DOHH2 (cell line): ENCODE data around the gene ACTR1B.
"Not testable (repeated sequence)": the region's sequence is repeated elsewhere in the genome, so short reads cannot be mapped to it uniquely, and the experiment has no call there.

ENCODE experiments used
- H3F3A ChIP-seq: fragments of 200-600 bp; sonication (generic), shearing (Covaris generic); 2 replicates; pipeline ENCODE4 v1.6.0; 2016; ENCODE audit warnings: antibody characterized with exemption, mild to moderate bottlenecking; ENCODE audit not compliant: control insufficient read depth, insufficient read depth
- H3K27ac ChIP-seq: fragments of 200-600 bp; sonication (generic); 2 replicates; pipeline ENCODE4 v1.5.1; 2014; ENCODE audit warnings: low read depth, mild to moderate bottlenecking, low read length, moderate library complexity
- H3K27me3 ChIP-seq: fragments of 200-600 bp; sonication (generic); 2 replicates; pipeline ENCODE4 v1.6.1; 2014; ENCODE audit warnings: mild to moderate bottlenecking, low read length, mixed read lengths; ENCODE audit not compliant: control insufficient read depth
- H3K36me3 ChIP-seq: fragments of 200-600 bp; sonication (generic); 2 replicates; pipeline ENCODE4 v1.6.1; 2014; ENCODE audit warnings: mild to moderate bottlenecking, low read length, moderate library complexity, mixed read lengths; ENCODE audit not compliant: control insufficient read depth
- H3K4me1 ChIP-seq: fragments of 200-600 bp; sonication (generic); 2 replicates; pipeline ENCODE4 v1.6.1; 2014; ENCODE audit warnings: mild to moderate bottlenecking, low read length, mixed read lengths; ENCODE audit not compliant: control insufficient read depth
- H3K4me2 ChIP-seq: fragments of 200-600 bp; sonication (generic); 2 replicates; pipeline ENCODE4 v1.6.0; 2014; ENCODE audit warnings: mild to moderate bottlenecking, low read length, moderate library complexity
- H3K4me3 ChIP-seq: fragments of 200-600 bp; sonication (generic); 2 replicates; pipeline ENCODE4 v1.5.1; 2014; ENCODE audit warnings: mild to moderate bottlenecking, low read length, mixed read lengths
- H3K79me2 ChIP-seq: fragments of 200-600 bp; sonication (generic); 2 replicates; pipeline ENCODE4 v1.6.1; 2014; ENCODE audit warnings: mild to moderate bottlenecking, low read length, mixed read lengths; ENCODE audit not compliant: control insufficient read depth
- H3K9me2 ChIP-seq: fragments of 200-600 bp; sonication (generic); replicated peaks from 2 replicates; pipeline ENCODE4 v1.6.1; 2014; ENCODE audit warnings: mild to moderate bottlenecking, low read length, mixed read lengths; ENCODE audit not compliant: control insufficient read depth
- H3K9me3 ChIP-seq: fragments of 200-600 bp; sonication (generic); 2 replicates; pipeline ENCODE4 v1.6.1; 2014; ENCODE audit warnings: antibody characterized with exemption, low read length, mixed read lengths; ENCODE audit not compliant: control insufficient read depth, insufficient read depth
- H4K20me1 ChIP-seq: fragments of 200-600 bp; sonication (generic); 2 replicates; pipeline ENCODE4 v1.6.0; 2014; ENCODE audit warnings: low read depth, mild to moderate bottlenecking, antibody characterized with exemption, low read length, moderate library complexity; ENCODE audit not compliant: control insufficient read depth, insufficient read depth
- CTCF ChIP-seq: fragments of 200-600 bp; sonication (generic); IDR thresholded peaks from one replicate; pipeline ENCODE4 v1.5.1; 2014; ENCODE audit warnings: antibody characterized with exemption, mild to moderate bottlenecking, low read depth, low read length; ENCODE audit not compliant: poor library complexity, severe bottlenecking
- EZH2phosphoT487 ChIP-seq: fragments of 200-600 bp; sonication (generic); IDR thresholded peaks from 2 replicates; pipeline ENCODE4 v1.6.1; 2017; ENCODE audit warnings: borderline replicate concordance, mild to moderate bottlenecking, antibody characterized with exemption, low read length, moderate library complexity, mixed read lengths

The ACTR1B gene

GRCh38 chr2:97645695-97646629 lies 17.9 kb downstream of the ACTR1B start, which contains the start of gene COX5B:
Gene COX5B, plus strand, starts transcription at chr2:97646062. Its CDS starts 25 bp downstream, at chr2:97646087.
- H3K4me3 ChIP-seq: peak within 1 kb of the TSS; percentile 100
- no peaks in the 10 kb centered on the region for H4K20me1 ChIP-seq
- peaks cover 42% of the 10 kb centered on the region for H3K36me3 ChIP-seq
- TF ChIP-seq EZH2phosphoT487: no peak
- TF ChIP-seq CTCF: no peak
- no peaks in the 10 kb centered on the region for H3K9me3 ChIP-seq
- H3K9me2 ChIP-seq: no peaks in the 10 kb centered on the region
- H3K79me2 ChIP-seq: peaks cover 25% of the 10 kb centered on the region
- H3K27me3 ChIP-seq: no peaks in the 10 kb centered on the region
- H3K4me1 ChIP-seq: peaks cover 20% of the 10 kb centered on the region
- peak within 1 kb of the TSS; percentile 98 for H3K4me2 ChIP-seq
- peak within 1 kb of the TSS; percentile 48 for H3K27ac ChIP-seq
- H3F3A ChIP-seq: peaks cover 6% of the 10 kb centered on the region

GRCh38 chr2:97645112-97645694 lies 18.6 kb downstream of the ACTR1B start:
- no peaks in the 10 kb centered on the region for H3K9me2 ChIP-seq
- H3K4me2 ChIP-seq: peak overlapping the region; percentile 98
- H3K4me1 ChIP-seq: peaks cover 20% of the 10 kb centered on the region
- H4K20me1 ChIP-seq: no peaks in the 10 kb centered on the region
- peak overlapping the region; percentile 48 for H3K27ac ChIP-seq
- H3K27me3 ChIP-seq: no peaks in the 10 kb centered on the region
- peak overlapping the region; percentile 100 for H3K4me3 ChIP-seq
- peaks cover 25% of the 10 kb centered on the region for H3K79me2 ChIP-seq
- TF ChIP-seq CTCF: no peak
- TF ChIP-seq EZH2phosphoT487: no peak
- no peaks in the 10 kb centered on the region for H3F3A ChIP-seq
- H3K36me3 ChIP-seq: peaks cover 37% of the 10 kb centered on the region
- no peaks in the 10 kb centered on the region for H3K9me3 ChIP-seq

- no peaks in the 10 kb centered on the region for H3F3A ChIP-seq
- H3K4me2 ChIP-seq: no peak overlapping the region
- no peak overlapping the region; the same call in 1 of the 2 replicates for H3K4me3 ChIP-seq
- peaks cover 25% of the 10 kb centered on the region for H3K79me2 ChIP-seq
- H3K27me3 ChIP-seq: no peaks in the 10 kb centered on the region
- H3K27ac ChIP-seq: no peak overlapping the region
- peaks cover 29% of the 10 kb centered on the region for H3K36me3 ChIP-seq
- no peaks in the 10 kb centered on the region for H4K20me1 ChIP-seq
- peaks cover 20% of the 10 kb centered on the region for H3K4me1 ChIP-seq
- TF ChIP-seq EZH2phosphoT487 (no peak), CTCF (no peak)
- H3K9me2 ChIP-seq: no peaks in the 10 kb centered on the region
- H3K9me3 ChIP-seq: no peaks in the 10 kb centered on the region
Measured at GRCh38 chr2:97644023-97644717, 19.7 kb downstream of the ACTR1B start.

- H3F3A ChIP-seq, H3K4me2 ChIP-seq, H4K20me1 ChIP-seq, H3K36me3 ChIP-seq, H3K27me3 ChIP-seq, H3K9me2 ChIP-seq, H3K4me1 ChIP-seq, H3K27ac ChIP-seq, H3K4me3 ChIP-seq, H3K79me2 ChIP-seq, H3K9me3 ChIP-seq: not testable (repeated sequence)
Measured at GRCh38 chr2:97626049-97626430, 37.8 kb downstream of the ACTR1B start.

- not testable (repeated sequence) for H3K36me3 ChIP-seq, H3K4me2 ChIP-seq, H3K9me2 ChIP-seq, H3K79me2 ChIP-seq, H3K27ac ChIP-seq, H3K9me3 ChIP-seq, H4K20me1 ChIP-seq, H3K4me1 ChIP-seq, H3F3A ChIP-seq, H3K27me3 ChIP-seq, H3K4me3 ChIP-seq
Measured at GRCh38 chr2:97625354-97626048, 38.3 kb downstream of the ACTR1B start.
